Stimulated activated CD8-positive, alpha-beta memory T cell treated with anti-CD3 and anti-CD28 coated beads, Interleukin-12 subunit alpha, Interleukin-12 subunit beta, amount 100 ng/mL, for 1 hour (primary cell): ENCODE measurements around the gene COMT.
A peak's percentile ranks its signal among the peaks of the same experiment; 100 is the strongest.

Experiments used
- DNase-seq: peaks from one replicate; pipeline ENCODE4 v3.0.0-alpha.2; 2020; ENCODE audit warnings: low read depth

COMT gene

DNA sequence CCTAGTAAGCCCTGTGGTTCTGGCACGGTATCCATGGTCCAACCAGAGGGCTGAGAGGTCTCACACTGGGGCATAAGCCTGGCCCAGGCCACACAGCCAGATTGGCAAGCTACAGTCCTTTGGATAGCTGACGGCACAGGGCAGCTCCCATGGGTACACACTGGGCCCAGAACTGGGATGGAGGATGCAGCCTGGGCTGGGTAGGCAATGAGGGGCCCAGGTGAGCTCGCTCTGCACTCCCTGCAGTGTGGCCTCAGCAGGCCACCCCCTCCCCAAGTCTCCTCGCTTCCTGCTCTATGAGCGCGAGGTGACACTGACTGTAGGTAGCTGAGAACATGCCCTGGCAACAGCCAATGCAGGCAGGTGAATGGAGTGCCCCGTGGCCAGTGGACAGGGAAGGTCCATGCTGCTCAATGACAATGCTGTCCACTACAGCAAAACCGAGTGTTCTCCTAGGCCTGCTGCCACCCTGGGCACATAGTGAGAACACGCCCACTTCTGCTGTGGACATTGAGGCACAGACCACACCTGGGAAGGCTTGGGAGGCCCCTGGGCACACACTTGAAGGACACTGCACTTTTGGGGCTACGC lies 71.3 kb downstream of the COMT start:
- no peak for DNase-seq

DNA sequence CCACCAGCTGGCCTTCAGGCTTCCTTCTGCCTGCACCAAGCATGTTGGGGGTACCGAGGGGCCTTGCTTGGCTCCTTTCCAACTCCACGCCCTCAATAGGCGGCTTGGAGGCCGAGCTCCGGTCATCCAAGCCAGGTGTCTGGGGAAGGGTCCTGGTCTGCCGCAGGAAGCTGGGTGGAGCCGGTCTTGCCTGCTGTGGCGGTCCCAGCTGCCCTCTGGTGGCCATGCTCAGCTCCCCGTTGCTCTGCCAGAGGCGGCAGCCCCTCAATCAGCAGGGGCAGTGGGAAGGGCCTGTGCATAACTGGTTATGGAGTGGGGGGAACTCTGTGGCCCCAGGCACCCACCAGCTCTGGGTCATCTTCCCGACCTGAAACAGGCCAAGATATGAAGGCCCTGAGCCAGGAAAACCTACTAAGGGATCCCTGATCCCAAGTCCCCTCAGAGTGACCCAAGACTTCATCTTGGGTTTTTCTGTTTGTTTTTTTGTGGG lies 71.9 kb downstream of the COMT start:
- peak; percentile 22 for DNase-seq

DNA sequence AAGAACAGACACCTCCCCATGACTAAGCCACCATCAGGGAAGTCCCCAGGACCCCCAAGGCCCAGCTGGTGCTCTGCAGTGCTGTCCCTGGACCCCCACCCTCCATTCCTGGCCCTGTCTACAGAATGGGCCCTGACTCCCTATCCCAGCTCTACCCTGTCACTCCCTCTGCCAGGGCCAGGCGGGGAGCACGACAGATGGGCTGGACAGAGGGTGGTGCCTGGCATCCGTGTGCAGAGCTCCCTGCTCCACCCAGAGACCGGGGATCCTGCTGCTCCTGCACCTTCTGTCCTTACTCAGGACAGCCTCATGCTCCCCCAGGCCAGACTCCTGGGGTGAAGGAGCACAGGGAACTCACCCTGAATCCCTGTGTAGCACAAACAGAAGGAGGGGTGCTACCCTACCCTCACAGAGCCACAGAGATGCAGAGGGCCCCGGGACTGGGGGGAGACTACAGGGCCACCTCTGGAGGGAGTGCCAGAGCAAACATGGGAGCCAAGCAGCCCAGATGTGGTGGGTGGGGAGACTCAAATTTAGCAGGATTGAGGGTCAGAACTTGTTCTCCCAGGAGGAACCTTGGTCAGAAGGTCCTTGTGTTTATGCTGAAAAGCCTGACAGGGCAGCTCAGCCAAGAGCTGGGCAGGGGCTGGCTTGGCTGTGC lies 73.1 kb downstream of the COMT start:
- DNase-seq: no peak

DNA sequence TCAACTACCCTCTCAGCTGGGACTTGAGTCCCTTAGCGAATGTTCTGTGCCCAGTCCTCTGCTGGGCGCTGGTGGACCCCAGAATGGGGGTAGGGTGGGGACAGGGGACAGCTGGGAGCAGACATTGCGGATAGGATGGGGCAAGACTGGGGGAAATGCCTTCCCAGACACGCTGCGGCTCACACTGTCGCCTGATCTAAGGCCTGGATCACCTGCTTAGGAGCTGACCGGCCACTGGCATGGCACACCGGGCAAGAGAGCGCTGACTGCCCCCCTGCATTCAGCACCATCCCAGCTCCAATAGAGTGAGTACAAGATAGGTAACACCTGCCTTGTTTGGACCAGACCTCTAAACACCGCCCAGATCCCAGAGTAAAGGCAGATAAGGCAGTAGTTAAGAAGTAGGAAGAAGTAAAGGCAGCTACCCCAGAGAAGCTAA lies 73.6 kb downstream of the COMT start:
- DNase-seq: no peak

DNA sequence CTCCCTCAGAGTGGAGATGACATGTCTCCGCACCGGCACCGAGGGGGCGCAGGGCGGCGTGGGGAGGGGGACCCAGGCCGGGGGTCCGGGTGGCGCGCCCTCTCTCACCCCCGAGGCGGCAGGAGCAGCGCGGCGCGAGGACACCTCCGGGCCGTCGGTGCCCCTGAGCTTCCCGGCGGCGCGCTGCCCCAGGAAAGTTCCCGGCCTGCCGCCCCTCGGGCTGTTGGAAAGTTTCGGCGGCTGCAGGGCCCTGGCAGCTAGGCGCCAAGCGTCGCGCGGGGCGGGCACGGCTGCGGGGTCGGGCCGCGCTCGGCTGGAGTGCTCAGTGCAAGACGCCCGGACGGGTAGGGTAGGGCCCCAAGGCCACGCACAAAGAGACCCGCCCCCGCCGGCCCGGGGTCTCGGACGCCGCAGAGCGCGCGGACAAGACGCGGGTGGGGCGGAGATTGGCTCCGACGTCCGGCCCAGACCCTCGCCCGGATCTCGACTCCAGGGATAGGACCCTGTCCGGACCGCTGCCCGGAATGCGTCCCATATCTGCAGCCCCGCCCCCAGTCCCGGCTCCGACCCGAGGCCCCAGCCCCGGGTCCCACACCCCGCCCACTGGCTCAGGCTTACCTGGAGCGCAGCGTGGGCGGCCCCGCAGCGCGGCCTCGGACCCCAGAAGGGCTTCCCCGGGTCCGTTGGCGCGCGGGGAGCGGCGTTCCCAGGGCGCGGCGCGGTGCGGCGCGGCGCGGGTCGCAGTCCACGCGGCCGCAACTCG lies 74.6 kb downstream of the COMT start:
- DNase-seq: no peak

DNA sequence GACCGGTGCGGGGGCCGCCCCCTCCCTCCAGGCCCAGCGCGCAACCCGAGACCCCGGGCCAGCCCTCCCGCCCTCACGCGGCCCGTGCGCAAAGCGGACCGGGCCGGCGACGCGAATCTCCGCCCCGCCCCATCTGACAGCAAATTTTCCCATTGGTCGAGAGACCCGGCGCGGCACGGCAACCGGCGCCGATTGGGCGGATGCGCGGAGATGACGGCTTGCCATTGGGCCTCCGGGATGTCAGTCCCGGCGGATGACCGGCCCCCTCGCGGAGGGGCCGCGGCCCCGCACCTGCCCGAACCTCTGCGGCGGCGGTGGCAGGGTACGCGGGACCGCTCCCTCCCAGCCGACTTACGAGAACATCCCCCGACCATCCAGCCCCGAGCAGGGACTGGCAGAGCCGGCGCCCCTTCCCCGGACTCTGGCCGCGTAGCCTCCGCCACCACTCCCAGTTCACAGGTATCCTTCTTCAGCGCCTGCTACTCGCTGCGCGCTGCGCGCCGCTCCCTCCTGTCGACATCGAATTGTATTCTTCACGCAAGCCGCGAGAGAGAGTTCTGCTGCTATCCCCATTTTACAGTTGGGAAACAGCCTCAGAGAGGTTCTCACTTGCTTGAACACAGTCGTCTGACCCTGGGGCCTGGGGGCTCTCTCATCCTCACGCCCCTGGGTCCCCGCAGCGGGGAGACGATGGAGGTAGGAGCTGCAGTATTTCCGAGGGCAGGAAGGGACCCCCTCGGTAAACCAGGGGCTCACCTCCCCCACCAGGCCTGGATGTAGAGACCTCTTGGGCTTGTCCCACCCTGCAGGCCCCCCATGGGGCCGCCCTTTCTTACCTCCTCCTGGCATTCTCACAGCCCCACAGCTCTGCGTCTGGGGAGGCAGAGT lies 75.4 kb downstream of the COMT start, which contains the start of gene ARVCF:
TSS of gene ARVCF (minus strand) at position 90 of the 888 bp plus-strand sequence. CDS start 26,029 bp downstream, outside the sequence.
- DNase-seq: peak; percentile 86

DNA sequence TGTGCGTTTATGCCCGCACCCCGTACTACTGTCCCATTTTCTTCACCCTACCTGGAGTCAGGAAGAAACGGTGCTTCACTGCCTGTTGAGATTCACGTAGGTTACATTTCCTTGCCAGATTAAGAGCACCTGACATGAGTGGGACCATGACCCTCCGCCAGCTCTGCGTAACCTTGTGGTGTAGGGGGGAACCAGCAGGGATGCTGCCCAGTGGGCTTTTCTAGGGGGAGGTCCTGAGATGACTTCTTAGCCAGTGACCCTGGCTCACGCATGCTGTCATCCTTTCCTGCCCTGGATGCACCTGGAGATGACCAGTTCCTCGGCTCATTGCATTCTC lies 76.0 kb downstream of the COMT start:
- DNase-seq: no peak

DNA sequence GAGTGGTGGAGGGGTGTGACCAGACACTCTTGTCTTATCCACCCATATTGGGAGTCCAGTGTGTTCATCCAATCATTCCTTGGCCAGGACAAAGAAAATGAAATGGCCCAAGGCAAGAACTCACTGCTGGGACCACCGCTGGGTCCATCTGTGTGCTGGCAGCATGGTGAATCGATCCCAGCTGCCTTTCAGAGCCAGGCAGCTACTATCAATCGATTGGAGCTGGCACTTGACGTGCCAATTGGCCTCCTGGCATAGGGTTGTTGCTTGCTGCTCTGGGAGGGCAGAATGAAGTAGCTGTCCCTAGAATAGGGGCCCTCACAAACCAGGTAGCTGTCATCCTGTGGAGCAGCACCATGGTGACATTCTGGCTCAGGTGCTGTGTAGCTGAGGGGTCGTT lies 76.4 kb downstream of the COMT start:
- no peak for DNase-seq
